CD1c-positive myeloid dendritic cell (primary cell): ENCODE measurements around the gene HOXA9.

ENCODE experiments used
- DNase-seq: peaks from one replicate; pipeline ENCODE4 v3.0.0-alpha.2; 2016; ENCODE audit errors: extremely low spot score

HOXA9 gene

DNA sequence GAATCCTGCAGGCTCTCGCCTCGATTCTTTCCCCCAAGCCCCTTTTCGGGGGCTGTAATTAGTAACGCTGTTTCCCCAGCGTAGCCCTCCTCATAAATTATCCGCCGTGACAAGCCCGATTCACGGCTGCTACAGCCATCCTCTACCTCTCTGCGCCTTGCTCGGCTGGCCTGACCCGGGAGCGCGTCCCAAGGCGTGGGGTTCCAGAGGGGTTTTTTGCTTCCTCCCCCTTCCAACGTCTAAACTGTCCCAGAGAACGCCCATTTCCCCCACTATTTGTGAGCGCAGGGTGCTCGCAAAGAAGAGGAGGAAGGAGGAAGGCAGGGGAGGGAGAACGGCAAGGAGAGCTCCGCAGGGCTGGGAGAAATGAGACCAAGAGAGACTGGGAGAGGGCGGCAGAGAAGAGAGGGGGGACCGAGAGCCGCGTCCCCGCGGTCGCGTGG, 22.7 kb downstream of the HOXA9 start:
- no peak for DNase-seq

DNA sequence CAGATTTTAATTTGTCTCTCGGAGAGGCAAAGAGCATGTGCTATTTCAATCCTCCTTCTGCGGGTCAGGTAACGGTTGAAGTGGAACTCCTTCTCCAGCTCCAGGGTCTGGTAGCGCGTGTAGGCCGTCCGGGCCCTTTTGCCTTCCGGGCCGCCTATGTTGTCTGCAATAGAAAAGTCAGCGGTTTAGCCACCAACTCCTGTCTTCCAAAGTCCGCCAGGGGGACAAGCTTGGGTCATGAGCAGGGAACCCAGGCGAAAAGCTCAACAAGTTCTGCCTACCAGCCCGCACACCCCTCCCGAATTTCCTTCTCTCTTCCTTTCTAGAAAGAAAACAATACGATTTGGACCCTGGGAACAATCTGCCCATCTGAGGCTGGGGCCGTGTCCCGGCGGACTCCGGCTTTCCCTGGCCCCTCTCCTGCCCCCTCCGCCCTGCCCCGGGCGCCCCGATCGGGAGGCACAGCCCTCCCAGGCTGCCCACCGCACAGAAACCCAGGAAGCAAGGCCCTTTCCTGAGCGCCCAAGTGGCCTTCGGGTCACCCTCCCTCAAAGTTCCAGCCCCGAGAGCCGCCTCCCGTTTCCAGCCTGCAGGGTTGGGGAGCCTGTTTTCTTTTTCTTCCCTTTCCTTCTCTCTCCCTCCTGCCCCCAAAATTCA, 23.3 kb downstream of the HOXA9 start:
- no peak for DNase-seq

DNA sequence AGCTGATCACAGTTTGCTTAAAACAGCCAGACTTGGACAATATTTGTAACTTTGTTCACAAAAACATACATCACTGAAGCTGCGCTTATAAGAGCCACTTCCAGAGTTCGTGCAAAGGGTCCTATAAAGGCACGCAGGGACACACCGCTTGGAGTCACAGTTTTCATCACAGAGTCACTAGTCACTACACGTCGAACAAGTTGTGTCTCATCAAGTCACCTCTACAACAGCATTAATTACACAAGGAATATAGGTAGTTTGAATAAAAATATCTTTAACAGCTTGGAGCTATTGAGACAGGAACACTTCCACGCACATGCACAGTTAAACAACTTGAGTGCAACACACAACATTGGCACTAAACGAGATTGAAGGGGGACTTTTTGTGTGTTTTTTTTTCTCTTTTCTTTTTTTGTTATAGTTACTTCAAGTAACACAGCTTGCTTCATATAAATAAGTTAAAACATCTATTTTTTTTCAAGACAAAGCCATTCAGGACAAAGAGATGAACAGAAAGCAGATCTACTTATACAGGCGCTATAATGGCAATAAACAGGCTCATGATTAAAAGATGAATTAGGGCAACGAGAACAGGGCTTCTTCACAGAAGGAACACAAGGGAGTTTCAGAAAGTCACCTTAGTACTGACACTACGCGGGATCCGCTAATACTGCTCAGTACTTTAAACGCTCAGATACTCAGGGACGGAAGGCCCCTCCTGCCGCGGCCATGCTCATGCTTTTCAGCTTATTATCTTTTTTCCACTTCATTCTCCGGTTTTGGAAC, 24.0 kb downstream of the HOXA9 start:
- no peak for DNase-seq

DNA sequence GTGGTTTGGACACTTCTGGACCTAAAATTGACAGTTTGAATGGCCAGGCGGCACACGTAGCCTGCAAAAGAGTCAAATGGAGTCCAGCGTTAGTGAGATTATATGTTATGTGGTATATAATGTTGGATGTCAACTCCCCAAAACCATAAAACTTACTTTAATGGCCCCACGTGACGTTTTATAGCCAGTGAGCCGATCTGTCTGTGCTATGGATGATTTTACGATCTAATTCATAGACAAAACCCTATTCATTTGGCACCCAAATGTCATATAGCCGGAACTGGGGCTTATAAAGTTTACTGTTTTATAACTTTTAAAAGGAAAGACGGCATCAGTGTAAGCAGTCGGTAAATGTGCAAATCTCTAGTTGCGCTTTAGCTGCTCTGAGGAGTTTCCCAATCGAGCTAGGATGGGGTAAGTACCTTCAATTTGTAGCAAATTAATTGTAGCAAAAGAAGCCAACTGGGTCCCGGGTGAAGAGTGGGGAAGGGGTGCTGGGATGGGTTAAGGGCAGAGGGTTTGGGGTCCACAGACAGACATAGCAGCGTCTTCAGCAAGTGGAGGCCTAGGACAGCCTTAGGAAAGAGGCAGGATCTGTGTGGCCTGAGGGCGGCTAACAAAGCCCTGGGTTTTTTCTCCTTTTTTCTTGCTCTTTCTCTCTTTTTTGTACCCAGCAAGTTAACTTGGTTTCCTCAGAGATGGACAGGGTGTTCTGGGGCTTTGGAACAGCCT, 25.0 kb downstream of the HOXA9 start:
- no peak for DNase-seq

DNA sequence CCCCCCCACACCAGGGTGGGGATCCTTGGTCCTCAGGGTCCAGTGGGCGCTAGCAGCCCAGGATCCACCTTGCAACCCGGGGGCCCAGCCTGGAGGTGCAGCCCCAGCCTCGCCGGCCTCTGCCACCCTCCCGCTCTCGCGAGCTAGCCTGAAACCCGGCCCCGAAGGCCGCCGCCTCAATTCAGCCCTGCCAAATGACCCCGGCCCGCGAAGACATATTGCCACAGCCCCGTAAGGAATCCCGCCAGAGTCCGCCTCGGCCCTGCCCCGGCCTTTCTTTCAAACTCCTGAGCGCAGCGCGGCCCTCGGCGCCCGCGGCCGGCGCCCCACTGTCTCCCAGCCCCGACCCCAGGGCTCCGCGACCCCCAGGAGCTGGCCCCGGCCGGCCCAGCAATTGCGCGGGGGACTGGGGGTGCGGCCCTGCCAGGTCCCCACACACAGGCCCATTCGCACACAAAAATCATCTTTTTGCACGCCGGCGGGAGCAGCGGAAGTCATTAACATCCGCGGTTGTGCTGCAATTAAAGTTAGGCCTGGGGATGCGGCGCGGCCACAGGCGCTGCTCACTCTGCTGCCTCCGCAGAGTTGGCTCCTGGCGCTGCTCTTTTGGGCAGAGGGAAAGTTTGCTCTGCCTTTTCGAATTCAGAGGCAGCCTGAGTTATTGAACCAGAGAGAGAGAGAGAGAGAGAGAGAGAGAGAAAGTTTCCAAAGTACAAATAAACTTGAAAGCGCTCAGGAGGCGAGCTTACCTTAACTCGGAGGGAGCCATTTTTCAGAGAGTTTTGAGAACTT, 25.8 kb downstream of the HOXA9 start:
- no peak for DNase-seq

DNA sequence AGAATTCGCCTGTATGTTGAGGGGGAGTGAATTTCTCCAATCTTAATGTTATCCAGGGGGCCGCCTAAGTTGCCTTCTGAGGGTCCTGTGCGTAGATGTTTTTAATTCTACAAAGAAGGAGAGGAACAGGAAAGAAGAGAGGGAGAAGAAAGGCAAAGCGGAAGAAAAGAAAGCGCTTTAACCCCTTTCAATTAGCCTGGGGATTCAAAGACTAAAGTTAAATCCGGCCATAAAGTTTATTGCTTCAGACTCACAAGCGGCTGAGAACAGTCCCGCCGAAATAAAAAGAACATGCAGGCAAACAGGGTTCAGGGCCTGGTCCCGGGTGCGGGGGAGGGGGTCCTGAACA, 26.4 kb downstream of the HOXA9 start:
- no peak for DNase-seq

DNA sequence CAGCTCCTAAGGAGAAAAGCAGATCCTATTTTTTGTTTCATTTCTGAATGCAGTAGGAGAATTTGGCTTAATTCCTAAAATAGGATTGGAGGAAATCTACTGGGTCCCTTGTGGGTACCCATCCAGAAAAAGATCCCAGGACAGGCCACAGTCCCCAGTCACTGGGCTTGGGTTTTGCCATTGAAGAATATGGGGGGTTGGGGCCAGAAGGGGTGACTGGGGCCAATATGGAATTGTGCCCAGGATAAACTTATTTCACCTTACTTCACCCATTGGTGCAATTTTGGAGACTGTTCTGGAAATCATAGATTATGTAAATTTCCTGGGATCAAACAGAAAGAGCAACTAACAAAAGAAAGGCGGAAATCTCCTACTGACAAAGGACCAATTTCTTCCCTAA, 26.9 kb downstream of the HOXA9 start:
- DNase-seq, result no peak

DNA sequence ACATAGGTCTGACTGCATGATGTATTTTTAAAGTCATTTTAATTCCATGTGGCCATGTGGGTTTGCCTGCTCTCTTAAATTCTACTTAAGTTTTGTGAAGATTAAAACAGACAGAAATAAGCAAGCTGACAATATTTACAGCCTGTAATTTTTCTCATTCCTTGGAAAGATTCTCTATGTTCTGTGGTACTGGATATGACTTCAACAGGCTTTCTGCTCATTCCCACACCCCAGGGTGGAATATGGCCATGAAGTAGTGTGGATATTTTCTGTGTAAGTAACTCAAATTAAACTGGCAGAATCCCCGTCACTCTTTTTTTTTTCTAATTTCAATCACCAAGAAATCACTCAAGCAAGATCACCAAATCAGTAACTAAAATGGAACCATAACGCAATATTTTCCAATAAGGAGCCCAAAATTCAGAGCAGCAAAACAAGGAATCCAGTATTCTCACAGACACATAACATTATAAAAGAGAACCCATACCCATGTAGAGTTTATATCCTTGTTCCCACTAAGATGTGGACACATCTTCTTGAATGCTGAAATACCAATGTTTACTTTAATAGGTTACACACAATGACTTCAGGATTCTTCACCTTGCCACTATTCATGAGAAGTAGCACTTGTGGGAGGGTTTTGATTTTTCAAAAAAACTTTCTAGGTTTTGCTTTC, 27.6 kb downstream of the HOXA9 start:
- no peak for DNase-seq

DNA sequence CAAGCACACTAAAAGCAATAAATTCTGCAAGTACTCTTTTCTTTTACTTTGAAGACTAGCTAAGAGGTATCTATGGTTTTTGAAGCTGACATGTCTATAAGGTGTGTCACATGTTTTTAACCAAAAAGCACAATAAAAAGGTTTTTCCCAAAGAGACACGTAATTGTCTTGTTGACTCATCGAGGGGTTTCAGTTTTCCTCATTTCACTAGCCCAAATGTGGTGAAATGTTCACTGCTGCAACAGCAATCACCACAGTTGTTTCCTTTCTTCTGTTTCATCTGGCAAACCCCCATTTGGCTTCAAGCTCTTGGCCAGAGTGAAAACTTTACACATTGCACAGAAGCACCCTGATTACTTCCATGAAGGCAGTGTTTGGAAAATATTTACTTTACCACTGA, 30.9 kb downstream of the HOXA9 start:
- DNase-seq, result peak; percentile 64

DNA sequence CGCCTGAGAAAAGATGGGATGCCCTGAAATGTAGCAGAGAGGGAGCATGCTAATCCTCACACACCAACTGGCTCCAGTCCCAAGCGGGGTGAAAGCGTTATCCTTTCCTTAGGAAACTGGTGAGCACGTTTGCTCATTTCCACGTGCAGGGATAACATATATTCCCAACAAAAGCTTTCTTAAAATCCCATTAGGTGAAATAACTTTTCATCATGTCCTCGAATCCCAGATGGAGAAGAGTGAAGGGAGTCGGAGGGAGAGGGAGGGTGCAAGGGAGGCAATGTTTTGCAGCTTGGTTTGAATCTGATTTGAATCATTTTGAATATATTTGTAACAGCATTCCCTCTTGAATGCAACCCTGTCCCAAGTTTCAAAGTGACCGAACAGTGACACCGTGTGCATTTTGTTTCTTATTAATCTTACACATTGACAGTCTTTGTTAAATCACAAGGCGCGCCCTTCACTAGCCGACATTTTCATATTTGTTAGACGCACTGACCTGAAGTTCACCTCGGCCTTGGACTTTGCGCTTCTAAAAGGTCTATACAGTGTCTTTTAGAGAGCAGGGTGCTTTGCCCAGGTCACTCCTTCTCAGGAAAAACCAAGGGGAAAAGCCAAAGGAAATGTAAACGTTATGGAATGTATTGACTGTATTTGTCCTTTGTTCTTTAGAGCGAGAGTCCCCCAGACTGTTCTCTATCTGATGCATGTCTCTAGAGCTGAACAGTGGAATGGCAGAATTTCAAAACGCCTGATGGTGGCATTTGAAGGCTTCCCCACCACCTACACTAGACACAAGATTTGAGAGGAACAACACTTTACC, 31.7 kb downstream of the HOXA9 start:
- no peak for DNase-seq

DNA sequence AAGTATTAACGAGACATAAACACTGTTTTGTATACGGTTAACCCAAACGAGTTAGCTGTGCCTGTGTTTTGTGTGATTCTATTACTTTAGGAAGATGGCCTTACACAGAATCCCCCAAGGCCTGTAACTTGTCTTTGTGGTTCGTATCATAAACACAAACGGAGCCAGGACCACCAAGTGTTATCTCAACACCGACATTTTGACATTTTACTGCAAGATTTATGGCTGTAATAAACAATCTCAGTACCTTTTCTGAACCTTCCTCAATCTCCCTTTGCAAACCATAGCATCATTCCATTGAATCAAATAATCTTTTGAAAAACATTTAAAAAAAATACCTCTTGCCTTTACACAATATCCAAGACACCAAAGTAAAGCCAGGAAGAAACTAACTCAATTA, 32.4 kb downstream of the HOXA9 start:
- DNase-seq, result no peak

DNA sequence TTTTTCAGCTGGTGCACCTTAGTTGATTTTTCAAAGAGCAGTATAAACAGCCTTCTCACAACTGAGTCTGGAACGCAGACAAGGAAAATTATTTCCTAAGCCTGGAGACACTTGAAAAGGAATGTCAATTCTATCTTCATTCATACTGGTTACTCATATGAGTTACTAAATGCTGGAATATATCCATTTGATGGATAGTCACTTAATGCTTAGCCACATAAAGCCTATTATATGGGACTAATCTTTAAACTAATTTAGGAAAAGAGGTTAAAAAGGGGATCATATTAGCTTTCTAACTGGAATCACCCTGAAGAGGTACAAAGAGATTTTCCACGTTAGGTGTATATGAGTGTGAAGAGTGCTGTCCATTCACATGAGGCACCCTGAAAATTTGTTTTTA, 33.1 kb downstream of the HOXA9 start:
- DNase-seq, result no peak

DNA sequence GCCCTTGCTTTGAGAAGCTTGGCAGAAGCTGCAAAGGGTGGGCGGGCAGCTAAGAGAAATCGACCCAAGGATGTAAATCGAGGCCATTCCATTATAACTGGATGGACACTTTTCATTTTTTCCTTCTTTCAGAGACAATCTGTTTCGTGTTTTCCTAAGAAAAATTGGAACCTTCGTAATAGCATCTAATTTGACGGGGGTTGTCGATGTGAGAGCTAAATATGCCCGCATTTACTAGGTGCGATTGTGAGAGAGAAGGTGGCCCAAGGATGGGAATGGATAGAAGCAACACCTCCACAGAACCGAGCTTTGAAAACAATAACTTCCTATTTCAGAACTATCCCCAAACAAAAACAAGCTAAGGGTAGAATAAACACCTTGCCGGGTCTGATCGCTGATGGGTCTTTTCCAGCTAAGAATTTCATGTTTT, 33.9 kb downstream of the HOXA9 start:
- DNase-seq, result no peak

DNA sequence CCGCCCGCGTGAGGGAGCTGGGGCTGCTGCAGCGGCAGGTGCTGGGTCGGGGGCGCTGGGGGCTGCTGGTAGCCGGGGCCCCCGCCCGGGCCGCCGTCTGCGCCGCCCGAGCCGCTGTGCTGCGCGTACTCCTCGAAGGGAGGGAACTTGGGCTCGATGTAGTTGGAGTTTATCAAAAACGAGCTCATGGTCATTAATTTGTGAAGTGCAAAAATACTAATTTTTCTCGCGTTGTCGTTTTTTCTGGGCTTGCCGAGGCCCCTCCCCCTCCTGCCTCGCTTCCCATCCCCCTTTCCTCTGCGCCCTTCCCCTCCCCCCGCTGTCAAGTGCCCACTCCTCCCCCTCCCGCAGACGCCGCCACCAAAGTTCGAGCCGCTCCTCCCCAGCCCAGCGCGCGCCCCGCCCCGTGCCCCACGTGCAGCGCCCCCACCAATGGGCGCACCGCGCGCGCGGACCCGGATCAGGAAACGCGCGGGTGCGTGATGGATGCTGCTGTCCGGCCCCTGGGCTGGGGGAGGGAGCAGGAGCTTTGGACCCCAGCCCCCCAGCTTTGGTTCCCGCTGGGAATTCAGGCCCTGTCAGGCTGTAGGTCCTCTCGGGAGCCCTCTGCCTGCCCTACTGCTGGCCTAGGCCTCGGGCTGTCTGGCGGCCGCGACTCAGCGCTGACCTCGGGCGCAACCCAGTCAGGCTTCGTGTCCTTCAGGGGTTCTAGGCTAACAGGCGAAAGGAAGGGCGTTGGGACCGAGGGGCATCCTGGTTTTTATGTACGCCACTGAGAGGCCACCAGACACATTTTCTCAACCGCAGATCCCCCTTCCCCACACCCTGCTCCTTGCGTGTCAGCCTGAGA, 34.6 kb downstream of the HOXA9 start, which contains the start of gene HOXA4:
HOXA4 (minus strand) TSS at position 218 of the 850 bp plus-strand sequence; CDS start at position 194, 24 bp downstream.
- peak; percentile 79 for DNase-seq

DNA sequence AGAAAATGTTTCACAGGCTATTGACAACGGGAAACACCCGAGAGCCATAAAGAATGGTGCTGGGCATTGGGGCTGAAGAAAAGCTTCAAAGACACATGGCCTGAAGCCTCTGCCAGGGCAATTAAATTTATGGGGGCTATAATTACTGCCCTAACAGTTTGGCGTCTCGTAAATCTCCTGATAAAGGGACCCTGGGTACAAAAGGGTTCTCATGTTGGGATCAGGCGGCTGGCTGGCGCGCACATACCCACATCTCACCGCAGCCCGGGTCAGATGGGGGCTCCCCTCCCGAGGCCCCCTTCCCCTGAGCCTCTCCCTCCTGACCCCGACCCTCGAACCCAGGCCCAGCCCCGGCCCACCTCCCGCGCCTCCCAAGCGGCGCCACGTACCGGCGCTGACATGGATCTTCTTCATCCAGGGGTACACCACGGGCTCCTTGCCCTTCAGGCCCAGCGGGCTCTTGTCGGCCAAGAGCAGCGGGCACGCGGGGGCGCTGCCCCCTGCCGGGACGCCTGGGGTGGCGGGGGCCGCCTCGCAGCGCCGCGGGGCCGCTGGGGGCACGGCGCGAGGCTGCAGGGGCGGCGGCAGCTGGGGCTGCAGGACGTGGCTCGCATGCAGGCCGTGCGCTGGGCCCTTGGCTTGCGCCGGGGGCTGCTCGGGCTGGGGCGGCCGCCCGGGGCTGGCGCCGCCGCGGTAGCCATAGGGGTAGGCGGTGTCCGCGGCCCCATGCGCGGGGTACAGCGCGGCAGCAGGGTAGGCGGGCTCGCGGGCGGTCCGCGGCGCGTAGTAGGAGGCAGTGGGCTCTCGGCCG, 35.4 kb downstream of the HOXA9 start:
- no peak for DNase-seq

DNA sequence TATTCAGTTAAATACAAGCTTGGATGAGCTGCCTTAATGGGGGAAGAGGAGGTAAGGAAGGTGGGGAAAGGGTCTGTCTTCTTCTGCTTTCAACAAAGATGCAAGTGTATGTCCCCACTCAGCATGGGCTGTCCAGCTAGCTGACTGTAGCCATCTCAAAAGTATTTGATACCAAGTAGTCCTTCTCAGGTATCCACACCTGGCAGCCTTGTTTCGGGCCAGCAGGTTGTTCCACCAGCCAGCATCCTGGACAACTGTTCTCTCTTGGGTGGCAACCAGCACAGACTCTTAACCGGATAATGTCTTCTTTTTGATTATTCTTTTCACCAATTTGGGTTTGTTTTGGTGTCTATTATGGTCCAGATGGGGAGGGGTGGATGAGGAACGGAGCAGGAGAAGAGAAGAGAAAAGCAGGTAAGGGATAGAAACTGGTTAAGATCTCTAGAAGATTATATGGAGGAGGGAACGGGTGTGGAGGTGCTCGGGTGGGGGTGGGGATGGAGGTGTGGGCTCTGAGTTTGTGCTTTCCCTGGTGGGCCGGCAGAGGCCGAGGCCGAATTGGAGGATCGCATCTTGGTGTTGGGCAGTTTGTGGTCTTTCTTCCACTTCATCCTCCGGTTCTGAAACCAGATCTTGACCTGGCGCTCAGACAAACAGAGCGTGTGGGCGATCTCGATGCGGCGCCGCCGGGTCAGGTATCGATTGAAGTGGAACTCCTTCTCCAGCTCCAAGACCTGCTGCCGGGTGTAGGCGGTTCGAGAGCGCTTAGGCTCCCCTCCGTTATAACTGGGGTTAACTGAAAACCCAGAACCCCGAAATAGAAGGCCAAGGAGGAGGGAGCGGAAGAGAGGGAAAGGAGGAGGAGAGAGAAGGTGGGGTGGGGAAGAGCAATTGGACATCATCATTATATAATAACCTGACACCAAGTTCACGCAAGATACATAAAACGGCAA, 36.3 kb downstream of the HOXA9 start:
- no peak for DNase-seq

DNA sequence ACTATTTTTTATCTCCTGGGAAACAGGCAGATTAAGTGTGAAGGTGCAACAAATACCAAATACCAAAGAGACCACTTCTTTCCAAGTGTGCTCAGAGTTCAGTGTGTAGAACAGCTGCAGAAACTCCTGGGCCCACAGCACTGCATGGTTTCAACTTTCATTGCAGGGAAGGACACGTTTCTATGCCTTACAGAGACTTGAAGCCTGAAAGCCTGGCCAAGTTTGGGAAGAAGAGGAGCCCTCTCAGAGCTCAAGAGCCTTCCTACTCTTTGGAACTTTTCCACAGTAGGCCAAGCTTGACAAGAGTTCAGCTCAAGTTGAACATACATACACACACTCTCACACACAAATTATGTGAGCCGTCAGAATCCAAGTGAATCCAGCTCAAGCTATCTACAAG, 37.3 kb downstream of the HOXA9 start:
- DNase-seq, result no peak
